AG09309 (cell line): Measurements from ENCODE around the gene KIZ.
"Not testable (repeated sequence)": the region's sequence is repeated elsewhere in the genome, so short reads cannot be mapped to it uniquely, and the experiment has no call there.

Experiments used
- DNase-seq: peaks from one replicate; pipeline ENCODE4 v3.0.0-alpha.2; 2010; ENCODE audit warnings: low read depth
- H3K4me3 ChIP-seq: 2 replicates; pipeline ENCODE4 v1.5.1; 2011; ENCODE audit warnings: mild to moderate bottlenecking, low read depth, low read length, moderate library complexity; ENCODE audit not compliant: control insufficient read depth
- TF ChIP-seq, protein P1 (sequence below): IDR thresholded peaks from 2 replicates; pipeline ENCODE4 v1.5.1; 2011; ENCODE audit warnings: mild to moderate bottlenecking, low read depth, low read length, inconsistent platforms; ENCODE audit not compliant: insufficient read depth, control insufficient read depth; ENCODE audit errors: missing control alignments

KIZ gene

GRCh38 chr20:21159658-21160380 lies 33.9 kb downstream of the KIZ start:
- DNase-seq, result no peak
- TF ChIP-seq, protein P1, sequence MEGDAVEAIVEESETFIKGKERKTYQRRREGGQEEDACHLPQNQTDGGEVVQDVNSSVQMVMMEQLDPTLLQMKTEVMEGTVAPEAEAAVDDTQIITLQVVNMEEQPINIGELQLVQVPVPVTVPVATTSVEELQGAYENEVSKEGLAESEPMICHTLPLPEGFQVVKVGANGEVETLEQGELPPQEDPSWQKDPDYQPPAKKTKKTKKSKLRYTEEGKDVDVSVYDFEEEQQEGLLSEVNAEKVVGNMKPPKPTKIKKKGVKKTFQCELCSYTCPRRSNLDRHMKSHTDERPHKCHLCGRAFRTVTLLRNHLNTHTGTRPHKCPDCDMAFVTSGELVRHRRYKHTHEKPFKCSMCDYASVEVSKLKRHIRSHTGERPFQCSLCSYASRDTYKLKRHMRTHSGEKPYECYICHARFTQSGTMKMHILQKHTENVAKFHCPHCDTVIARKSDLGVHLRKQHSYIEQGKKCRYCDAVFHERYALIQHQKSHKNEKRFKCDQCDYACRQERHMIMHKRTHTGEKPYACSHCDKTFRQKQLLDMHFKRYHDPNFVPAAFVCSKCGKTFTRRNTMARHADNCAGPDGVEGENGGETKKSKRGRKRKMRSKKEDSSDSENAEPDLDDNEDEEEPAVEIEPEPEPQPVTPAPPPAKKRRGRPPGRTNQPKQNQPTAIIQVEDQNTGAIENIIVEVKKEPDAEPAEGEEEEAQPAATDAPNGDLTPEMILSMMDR, result no peak
- H3K4me3 ChIP-seq, result no peak overlapping the region

GRCh38 chr20:21161926-21162325 lies 36.0 kb downstream of the KIZ start:
- no peak for DNase-seq
- TF ChIP-seq, protein P1, result no peak
- no peak overlapping the region for H3K4me3 ChIP-seq

GRCh38 chr20:21162631-21163030 lies 36.7 kb downstream of the KIZ start:
- DNase-seq, result no peak
- no peak overlapping the region for H3K4me3 ChIP-seq
- TF ChIP-seq, protein P1, result no peak

DNA sequence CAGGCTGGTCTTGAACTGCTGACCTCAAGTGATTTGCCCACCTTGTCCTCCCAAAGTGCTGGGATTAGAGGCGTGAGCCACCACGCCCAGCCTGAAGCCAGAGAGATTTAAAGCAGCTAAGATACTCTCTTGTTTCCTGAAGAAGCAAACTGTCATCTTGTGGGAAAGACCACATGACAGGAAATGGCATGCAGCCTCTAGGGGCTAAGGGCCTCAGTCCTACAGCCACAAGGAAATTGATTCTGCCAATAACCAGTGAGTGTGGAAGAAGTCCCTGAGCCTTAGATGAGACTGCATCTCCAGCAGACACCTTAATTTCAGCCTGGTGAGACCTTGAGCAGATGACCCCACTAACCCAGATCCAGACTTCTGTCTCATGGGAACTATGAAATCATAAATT lies 40.9 kb downstream of the KIZ start:
- TF ChIP-seq, protein P1, result no peak
- H3K4me3 ChIP-seq, result no peak overlapping the region
- DNase-seq, result no peak

GRCh38 chr20:21167261-21167660 lies 41.4 kb downstream of the KIZ start:
- no peak overlapping the region for H3K4me3 ChIP-seq
- DNase-seq, result no peak
- TF ChIP-seq, protein P1, result no peak

- H3K4me3 ChIP-seq, DNase-seq: not testable (repeated sequence)
These were observed 42.2 kb downstream of the KIZ start for GRCh38 chr20:21168061-21168460.

DNA sequence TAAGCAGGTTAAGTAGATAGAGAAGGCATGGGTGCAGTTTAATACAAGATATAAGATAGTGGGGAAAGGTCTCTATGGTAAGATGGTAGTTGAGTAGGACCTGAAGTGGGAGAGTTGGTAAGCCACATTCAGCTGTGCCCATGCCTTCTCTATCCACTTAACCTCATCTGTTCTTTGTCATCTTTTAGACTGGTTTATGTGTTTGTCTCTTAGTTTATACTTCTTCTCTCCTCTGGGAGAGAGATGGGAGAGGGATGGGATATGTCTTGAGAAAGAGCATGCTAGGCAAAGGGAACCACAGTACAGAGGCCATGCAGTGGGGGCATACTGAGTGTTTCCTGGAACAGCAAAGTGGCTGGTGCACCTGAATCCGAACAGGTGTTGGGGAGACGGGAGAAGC lies 46.7 kb downstream of the KIZ start:
- DNase-seq, result no peak
- TF ChIP-seq, protein P1, result no peak
- no peak overlapping the region for H3K4me3 ChIP-seq
